Erythroblast (primary cell): Measurements from ENCODE around the gene PCDHGA10.
"Not testable (repeated sequence)": the region's sequence is repeated elsewhere in the genome, so short reads cannot be mapped to it uniquely, and the experiment has no call there.

Experiments used
- GATA1 ChIP-seq: IDR thresholded peaks from 2 replicates; pipeline ENCODE4 v1.6.1; 2011; ENCODE audit warnings: low read depth, mild to moderate bottlenecking, control low read depth, low read length, moderate library complexity
- POLR2A ChIP-seq: IDR thresholded peaks from 2 replicates; pipeline ENCODE4 v1.6.1; 2011; ENCODE audit warnings: mild to moderate bottlenecking, low read length

DNA sequence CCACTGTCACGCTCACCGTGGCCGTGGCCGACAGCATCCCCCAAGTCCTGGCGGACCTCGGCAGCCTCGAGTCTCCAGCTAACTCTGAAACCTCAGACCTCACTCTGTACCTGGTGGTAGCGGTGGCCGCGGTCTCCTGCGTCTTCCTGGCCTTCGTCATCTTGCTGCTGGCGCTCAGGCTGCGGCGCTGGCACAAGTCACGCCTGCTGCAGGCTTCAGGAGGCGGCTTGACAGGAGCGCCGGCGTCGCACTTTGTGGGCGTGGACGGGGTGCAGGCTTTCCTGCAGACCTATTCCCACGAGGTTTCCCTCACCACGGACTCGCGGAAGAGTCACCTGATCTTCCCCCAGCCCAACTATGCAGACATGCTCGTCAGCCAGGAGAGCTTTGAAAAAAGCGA is 19.9 kb downstream of the PCDHGA10 start:
- TF ChIP-seq POLR2A, GATA1: not testable (repeated sequence)
